IMR-90 (cell line): ENCODE results near the gene INAVA.

Source experiments
- MAFK ChIP-seq: IDR thresholded peaks from 2 replicates; pipeline ENCODE4 v1.6.1; 2012; ENCODE audit warnings: low read depth, low read length, improper control_type of control experiment
- MAZ ChIP-seq: IDR thresholded peaks from 2 replicates; pipeline ENCODE4 v1.6.1; 2012; ENCODE audit warnings: low read depth, mild to moderate bottlenecking, low read length, improper control_type of control experiment, moderate library complexity, borderline replicate concordance
- POLR2A ChIP-seq: IDR thresholded peaks from 2 replicates; pipeline ENCODE4 v1.6.1; 2012; ENCODE audit warnings: mild to moderate bottlenecking, low read depth, low read length
- TF ChIP-seq, protein P1 (sequence below): fragments of 150-350 bp; IDR thresholded peaks from 2 replicates; pipeline ENCODE4 v1.6.1; 2016; ENCODE audit warnings: low read depth, mild to moderate bottlenecking, low read length, moderate library complexity, borderline replicate concordance
- TF ChIP-seq, protein P2 (sequence below): conservative IDR thresholded peaks from 2 replicates; pipeline ENCODE4 v1.5.1; 2012; ENCODE audit warnings: mild to moderate bottlenecking, low read depth, low read length, improper control_type of control experiment

DNA sequence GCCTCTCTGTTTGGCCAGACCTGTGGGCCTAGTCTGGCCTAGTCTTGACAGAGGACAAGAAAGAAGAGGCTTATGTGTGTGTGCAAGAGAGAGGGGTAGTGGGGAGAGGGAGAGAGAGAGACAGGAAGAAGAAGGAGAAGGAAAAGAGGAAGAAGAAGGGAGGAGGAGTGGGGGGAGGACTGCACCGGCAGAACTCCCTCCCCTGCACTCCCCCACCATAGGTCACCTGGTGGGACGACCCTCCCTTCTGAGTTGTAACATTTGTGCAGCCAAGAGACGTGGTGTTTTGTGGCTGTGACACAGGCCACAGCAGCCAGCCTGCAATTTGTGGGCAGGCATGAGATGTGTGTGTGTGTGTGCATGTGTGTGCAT is 4.3 kb downstream of the INAVA start:
- TF ChIP-seq, protein P1, sequence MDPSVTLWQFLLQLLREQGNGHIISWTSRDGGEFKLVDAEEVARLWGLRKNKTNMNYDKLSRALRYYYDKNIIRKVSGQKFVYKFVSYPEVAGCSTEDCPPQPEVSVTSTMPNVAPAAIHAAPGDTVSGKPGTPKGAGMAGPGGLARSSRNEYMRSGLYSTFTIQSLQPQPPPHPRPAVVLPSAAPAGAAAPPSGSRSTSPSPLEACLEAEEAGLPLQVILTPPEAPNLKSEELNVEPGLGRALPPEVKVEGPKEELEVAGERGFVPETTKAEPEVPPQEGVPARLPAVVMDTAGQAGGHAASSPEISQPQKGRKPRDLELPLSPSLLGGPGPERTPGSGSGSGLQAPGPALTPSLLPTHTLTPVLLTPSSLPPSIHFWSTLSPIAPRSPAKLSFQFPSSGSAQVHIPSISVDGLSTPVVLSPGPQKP = no peak
- TF ChIP-seq, protein P2, sequence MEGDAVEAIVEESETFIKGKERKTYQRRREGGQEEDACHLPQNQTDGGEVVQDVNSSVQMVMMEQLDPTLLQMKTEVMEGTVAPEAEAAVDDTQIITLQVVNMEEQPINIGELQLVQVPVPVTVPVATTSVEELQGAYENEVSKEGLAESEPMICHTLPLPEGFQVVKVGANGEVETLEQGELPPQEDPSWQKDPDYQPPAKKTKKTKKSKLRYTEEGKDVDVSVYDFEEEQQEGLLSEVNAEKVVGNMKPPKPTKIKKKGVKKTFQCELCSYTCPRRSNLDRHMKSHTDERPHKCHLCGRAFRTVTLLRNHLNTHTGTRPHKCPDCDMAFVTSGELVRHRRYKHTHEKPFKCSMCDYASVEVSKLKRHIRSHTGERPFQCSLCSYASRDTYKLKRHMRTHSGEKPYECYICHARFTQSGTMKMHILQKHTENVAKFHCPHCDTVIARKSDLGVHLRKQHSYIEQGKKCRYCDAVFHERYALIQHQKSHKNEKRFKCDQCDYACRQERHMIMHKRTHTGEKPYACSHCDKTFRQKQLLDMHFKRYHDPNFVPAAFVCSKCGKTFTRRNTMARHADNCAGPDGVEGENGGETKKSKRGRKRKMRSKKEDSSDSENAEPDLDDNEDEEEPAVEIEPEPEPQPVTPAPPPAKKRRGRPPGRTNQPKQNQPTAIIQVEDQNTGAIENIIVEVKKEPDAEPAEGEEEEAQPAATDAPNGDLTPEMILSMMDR = no peak
- TF ChIP-seq MAFK (no peak), MAZ (no peak), POLR2A (no peak)
